ENCODE data around the gene SAMD9L.
A peak's percentile ranks its signal among the peaks of the same experiment; 100 is the strongest.
"Not testable (repeated sequence)": the region's sequence is repeated elsewhere in the genome, so short reads cannot be mapped to it uniquely, and the experiment has no call there.

The SAMD9L gene

GRCh38 chr7:93145354-93145753, 2.8 kb downstream of the SAMD9L start:
- DNase-seq: no peak

- no peak for DNase-seq
Observed at GRCh38 chr7:93142127-93142526, 6.1 kb downstream of the SAMD9L start.

GRCh38 chr7:93140582-93141191, 7.5 kb downstream of the SAMD9L start:
- no peak for DNase-seq

- DNase-seq: no peak
Observed at GRCh38 chr7:93138576-93138975, 9.6 kb downstream of the SAMD9L start.

- no peak for DNase-seq
Observed at GRCh38 chr7:93133005-93133404, 15.2 kb downstream of the SAMD9L start.

GRCh38 chr7:93132216-93132615, 16.0 kb downstream of the SAMD9L start:
- DNase-seq: no peak

GRCh38 chr7:93126954-93127353, 21.2 kb downstream of the SAMD9L start:
- DNase-seq: not testable (repeated sequence)

- not testable (repeated sequence) for DNase-seq
Observed at GRCh38 chr7:93123532-93123931, 24.7 kb downstream of the SAMD9L start.

GRCh38 chr7:93120592-93121549, 27.3 kb downstream of the SAMD9L start:
- DNase-seq: no peak

GRCh38 chr7:93119191-93119905, 28.8 kb downstream of the SAMD9L start:
- no peak for DNase-seq

GRCh38 chr7:93117852-93118530, 30.2 kb downstream of the SAMD9L start, which contains the start of gene SAMD9:
Gene SAMD9, minus strand, starts transcription at chr7:93117979. Its CDS starts 11,882 bp downstream, at chr7:93106097.
- DNase-seq: peak; percentile 52

GRCh38 chr7:93117327-93117726, 30.9 kb downstream of the SAMD9L start:
- DNase-seq: no peak

GRCh38 chr7:93115796-93116195, 32.4 kb downstream of the SAMD9L start:
- peak; percentile 13 for DNase-seq

GRCh38 chr7:93108003-93108402, 40.2 kb downstream of the SAMD9L start:
- DNase-seq: no peak

- DNase-seq: no peak
Observed at GRCh38 chr7:93097388-93097787, 50.8 kb downstream of the SAMD9L start.

- DNase-seq: no peak
Observed at GRCh38 chr7:93092757-93093370, 55.3 kb downstream of the SAMD9L start.

Data from activated naive CD4-positive, alpha-beta T cell treated with Interleukin-2 at 50 U/mL for 16 hours (primary cell).